Endothelial cell of umbilical vein (primary cell): ENCODE measurements around the gene XRN1. TPM values are rescaled to one million over a fixed set of nuclear protein-coding genes. Genes with fewer than 3 reads are reported as not detected.

Experiments
- Bru-seq: library from RNA; stranded (reverse); fragments of 400-500 nt; gene quantifications from one replicate; lab custom pipeline; 2021; lab: Mats Ljungman, UMichigan
- BruChase-seq, 2 experiments: library from RNA; stranded (reverse); fragments of 400-500 nt; gene quantifications; one replicate each; lab custom pipeline; 2021; lab: Mats Ljungman, UMichigan
- BruUV-seq: library from RNA; stranded (reverse); fragments of 400-500 nt; replicated peaks from 2 replicates; lab custom pipeline; 2021; lab: Mats Ljungman, UMichigan
- CTCF ChIA-PET: fragments of 300-600, 350-600 bp; sonication (Branson Sonifier 250); formaldehyde crosslinking; loops from one replicate; lab custom pipeline; 2021; ENCODE audit warnings: antibody characterized with exemption, inconsistent platforms; lab: Charles Lee
- POLR2A ChIA-PET: fragments of 300-600, 350-600 bp; sonication (Branson Sonifier 250); formaldehyde crosslinking; loops from one replicate; lab custom pipeline; 2021; ENCODE audit warnings: antibody characterized with exemption, inconsistent platforms; lab: Charles Lee
- DNase-seq: peaks from one replicate; pipeline ENCODE4 v3.0.0-alpha.2; 2011; ENCODE audit warnings: low read depth, low spot score
- FAIRE-seq: peaks from 2 replicates; lab custom pipeline; 2011; peaks lifted over from hg19 to GRCh38; lab: Jason Lieb, UNC
- H2AFZ ChIP-seq: 2 replicates; pipeline ENCODE4 v1.6.0; 2012; ENCODE audit warnings: low read depth, low read length, control low read depth, inconsistent platforms
- H3K27ac ChIP-seq: 2 replicates; pipeline ENCODE4 v1.5.1; 2011; ENCODE audit warnings: low read depth, mild to moderate bottlenecking, control low read depth, low read length, moderate library complexity; ENCODE audit not compliant: insufficient read depth
- H3K27me3 ChIP-seq, 2 experiments: 2 replicates each; pipeline versions ENCODE4 v1.6.0 to v1.6.1; 2011; ENCODE audit warnings: low read length in 2 of 2, mixed read lengths in 1 of 2; ENCODE audit not compliant: control insufficient read depth in 2 of 2, insufficient read depth in 2 of 2
- H3K36me3 ChIP-seq, 2 experiments: 2 replicates in 1 of 2; 3 replicates in 1 of 2; pipeline ENCODE4 v1.5.1; 2011; ENCODE audit warnings: low read length in 2 of 2, mild to moderate bottlenecking in 1 of 2, moderate library complexity in 1 of 2; ENCODE audit not compliant: control insufficient read depth in 2 of 2, insufficient read depth in 2 of 2; ENCODE audit errors: extremely low read depth in 1 of 2
- H3K4me1 ChIP-seq: 3 replicates; pipeline ENCODE4 v1.5.1; 2011; ENCODE audit warnings: mild to moderate bottlenecking, low read length; ENCODE audit not compliant: control insufficient read depth, insufficient read depth; ENCODE audit errors: extremely low read depth
- H3K4me2 ChIP-seq: 2 replicates; pipeline ENCODE4 v1.6.1; 2011; ENCODE audit warnings: low read length, control low read depth, mixed read lengths; ENCODE audit not compliant: insufficient read depth
- H3K4me3 ChIP-seq, 3 experiments: fragments of 200-600 bp in 1 of 3; sonication (generic), shearing (Covaris generic) in 1 of 3; replicated peaks in 1 of 3; 2 replicates each; pipeline ENCODE4 v1.5.1; 2011 to 2016; ENCODE audit warnings: control low read depth in 3 of 3, low read length in 3 of 3, mild to moderate bottlenecking in 2 of 3, inconsistent platforms in 1 of 3, low read depth in 1 of 3, moderate library complexity in 1 of 3; ENCODE audit not compliant: insufficient read depth in 1 of 3
- H3K79me2 ChIP-seq: 2 replicates; pipeline ENCODE4 v1.6.0; 2012; ENCODE audit warnings: low read length, inconsistent platforms; ENCODE audit not compliant: control insufficient read depth, insufficient read depth
- H3K9ac ChIP-seq: replicated peaks from 2 replicates; pipeline ENCODE3; 2011; ENCODE audit warnings: low read length, control low read depth; ENCODE audit not compliant: insufficient read depth; ENCODE audit errors: extremely low read depth
- H3K9me1 ChIP-seq: replicated peaks from 3 replicates; pipeline ENCODE4 v1.6.0; 2011; ENCODE audit warnings: mild to moderate bottlenecking, low read length; ENCODE audit not compliant: control insufficient read depth, insufficient read depth; ENCODE audit errors: extremely low read depth
- H3K9me3 ChIP-seq: replicated peaks from 2 replicates; pipeline ENCODE4 v1.5.1; 2012; ENCODE audit warnings: low read length, inconsistent platforms; ENCODE audit not compliant: control insufficient read depth, insufficient read depth
- H4K20me1 ChIP-seq: replicated peaks from 2 replicates; pipeline ENCODE3; 2011; ENCODE audit warnings: mild to moderate bottlenecking, low read length; ENCODE audit not compliant: control insufficient read depth, insufficient read depth; ENCODE audit errors: extremely low read depth
- CTCF ChIP-seq, 2 donors: IDR thresholded peaks; 1 replicate in 1 of 2; 2 replicates in 1 of 2; pipeline ENCODE4 v1.5.1; 2011; ENCODE audit warnings: low read length in 2 of 2, mild to moderate bottlenecking in 2 of 2, moderate library complexity in 2 of 2, control low read depth in 1 of 2, inconsistent platforms in 1 of 2, low read depth in 1 of 2; ENCODE audit not compliant: insufficient read depth in 1 of 2; ENCODE audit errors: extremely low read depth in 1 of 2
- EZH2 ChIP-seq: IDR thresholded peaks from 2 replicates; pipeline ENCODE4 v1.6.1; 2012; ENCODE audit warnings: borderline replicate concordance, low read depth, mild to moderate bottlenecking, moderate library complexity, low read length, inconsistent platforms; ENCODE audit not compliant: severe bottlenecking
- FOS ChIP-seq: IDR thresholded peaks from 2 replicates; pipeline ENCODE4 v1.6.1; 2011; ENCODE audit warnings: mild to moderate bottlenecking, low read length, moderate library complexity, borderline replicate concordance; ENCODE audit not compliant: insufficient read depth
- GATA2 ChIP-seq: IDR thresholded peaks from 2 replicates; pipeline ENCODE4 v1.7.0; 2011; ENCODE audit warnings: low read depth, mild to moderate bottlenecking, moderate library complexity, mixed read lengths, low read length; ENCODE audit not compliant: insufficient read length, insufficient read depth
- JUN ChIP-seq: IDR thresholded peaks from 2 replicates; pipeline ENCODE4 v1.6.1; 2011; ENCODE audit warnings: borderline replicate concordance, low read depth; ENCODE audit not compliant: insufficient read length, insufficient read depth
- MAX ChIP-seq: IDR thresholded peaks from 2 replicates; pipeline ENCODE4 v1.6.1; 2011; ENCODE audit not compliant: insufficient read depth, insufficient read length
- MYC ChIP-seq: IDR thresholded peaks from one replicate; pipeline ENCODE4 v1.6.1; 2011; ENCODE audit warnings: mild to moderate bottlenecking, low read depth, low read length
- POLR2A ChIP-seq: IDR thresholded peaks from 2 replicates; pipeline ENCODE4 v1.6.1; 2012; ENCODE audit warnings: low read depth, mild to moderate bottlenecking, control low read depth, low read length
- POLR2AphosphoS5 ChIP-seq: IDR thresholded peaks from 2 replicates; pipeline ENCODE4 v1.6.1; 2012; ENCODE audit warnings: low read depth, mild to moderate bottlenecking, control low read depth, low read length, moderate library complexity; ENCODE audit not compliant: insufficient read depth
- dilution Hi-C: fragments of 300-500 bp; cut with MboI; formaldehyde crosslinking; loops from one replicate; pipeline ENCODE4 v1.15.0; 2019; ENCODE audit warnings: low sequenced_read_pairs; ENCODE audit not compliant: extremely low pct_ligation_motif_present
- intact Hi-C: fragments of 100-400 bp; cut with micrococcal nuclease; formaldehyde crosslinking; loops from one replicate; pipeline ENCODE4 v1.10.0; 2022
- long read RNA-seq: library from polyadenylated mRNA; stranded (forward); transcript quantifications from one replicate; pipeline ENCODE4 v2.0.0, GENCODE V29; 2021
- polyA minus RNA-seq, 3 experiments: library from RNA; depleted of rRNA, polyadenylated mRNA; stranded (reverse); fragments of >200 nt; gene quantifications; 1 replicate in 1 of 3; 2 replicates in 2 of 3; pipeline ENCODE4 v1.2.3, GENCODE V29; 2011
- polyA plus RNA-seq, 4 experiments: library from polyadenylated mRNA; depleted of rRNA in 3 of 4; stranded (reverse) in 3 of 4; unstranded in 1 of 4; fragments of >200 nt; gene quantifications; 2 replicates each; pipeline versions ENCODE4 v1.2.1 to v1.2.3, GENCODE V29; 2011 to 2012; ENCODE audit warnings: missing spikeins in 1 of 4
- total RNA-seq: library from RNA; stranded (reverse); gene quantifications from 2 replicates; pipeline ENCODE4 v1.2.3, GENCODE V29; 2021

The XRN1 gene
- 34.4 and 40.0 TPM in 2 replicates for total RNA-seq
- 3.4 and 4.4 TPM in 2 replicates for polyA plus RNA-seq
- 3.7 and 4.0 TPM in 2 replicates for polyA plus RNA-seq (2011; cell fraction: cytosol; rRNA removed)
- polyA plus RNA-seq (2011; cell fraction: nucleus; rRNA removed), result 27.6 and 30.3 TPM in 2 replicates
- 9.3 and 12.7 TPM in 2 replicates for polyA plus RNA-seq (2012)
- 44.4 and 49.5 TPM in 2 replicates for polyA minus RNA-seq
- 17.8 TPM for polyA minus RNA-seq (2011; cell fraction: cytosol; rRNA and poly(A)+ RNA removed)
- 118 and 126 TPM in 2 replicates for polyA minus RNA-seq (2011; cell fraction: nucleus; rRNA and poly(A)+ RNA removed)
- Bru-seq, nascent RNA, result percentile 83 among the genes with signal in this experiment
- percentile 80 among the genes with signal in this experiment for BruChase-seq, experiment 1, labeled RNA remaining after a 6-hour chase
- BruChase-seq, experiment 2, labeled RNA remaining after a 2-hour chase, result percentile 83 among the genes with signal in this experiment
- long read RNA-seq, full-length matches to known transcripts, result 1 of 7 reads
- long read RNA-seq, partial matches to known transcripts, result 0 of 7 reads
- long read RNA-seq, other reads (novel, unspliced or antisense), result 6 of 7 reads

GRCh38 chr3:142447852-142448823 is at the start of gene XRN1:
TSS of gene XRN1 (minus strand) at chr3:142448037. CDS start at chr3:142447944, 93 bp downstream.
- peaks cover 0 to 11% of the 10 kb centered on the region in 2 experiments for H3K36me3 ChIP-seq
- H3K27me3 ChIP-seq, result no peaks in the 10 kb centered on the region
- DNase-seq (peak; percentile 93), FAIRE-seq (peak; percentile 77)
- TSS peak; percentile 74 for BruUV-seq
- peak within 1 kb of the TSS; percentile 98 for H2AFZ ChIP-seq
- H4K20me1 ChIP-seq, result no peaks in the 10 kb centered on the region
- H3K9me1 ChIP-seq, result no peaks in the 10 kb centered on the region
- peaks cover 44% of the 10 kb centered on the region for H3K79me2 ChIP-seq
- ChIA-PET CTCF (no interaction called here), POLR2A (no interaction called here)
- dilution Hi-C loops (no loop called here), intact Hi-C loops (loop anchor here (1.0 to 10.0 kb wide), 4 partner anchors 29 to 557 kb away; partner anchors contain the start of genes ATR, PLS1 and U2SURP)
- H3K27ac ChIP-seq, result peak within 1 kb of the TSS; percentile 84
- peaks cover 20% of the 10 kb centered on the region for H3K4me1 ChIP-seq
- TF ChIP-seq POLR2A, result peak; percentile 95
- TF ChIP-seq MAX, result no peak
- no peak for TF ChIP-seq JUN
- no peak for TF ChIP-seq FOS
- no peak for TF ChIP-seq MYC
- no peak for TF ChIP-seq GATA2
- TF ChIP-seq CTCF (IDR thresholded peaks at IDR 0.05; ENCODE audit: extremely low read depth in 1 of 2, insufficient read depth in 1 of 2, low read depth in 1 of 2, low read length in 2 of 2), result no peak
- TF ChIP-seq EZH2, result no peak
- peak; percentile 96 for TF ChIP-seq POLR2AphosphoS5
- no peaks in the 10 kb centered on the region for H3K9me3 ChIP-seq
- peak within 1 kb of the TSS; percentile 100 for H3K4me2 ChIP-seq
- H3K9ac ChIP-seq, result peak within 1 kb of the TSS; percentile 99
- H3K4me3 ChIP-seq, result peak within 1 kb of the TSS; percentile 44 to 98 (median 83)
